ENCODE results near the gene CLMN.

Gene CLMN

DNA sequence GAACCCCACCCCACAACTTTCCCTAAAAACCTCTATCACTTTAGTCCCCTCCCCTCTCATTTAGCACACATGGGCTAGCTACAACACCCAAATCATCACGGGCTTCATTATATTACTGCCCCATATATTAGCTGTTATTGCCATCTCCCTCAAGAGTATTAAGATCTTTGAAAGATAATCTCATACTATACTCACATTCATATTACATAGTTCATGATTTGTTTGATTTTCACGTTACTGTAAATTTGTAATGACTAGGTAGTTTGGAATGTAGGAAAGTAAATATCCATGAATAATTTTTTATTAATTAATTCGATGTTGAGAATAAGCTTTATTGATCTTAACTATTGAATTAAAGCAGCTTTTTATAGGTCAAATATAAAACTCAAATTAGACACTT lies 170.3 kb downstream of the CLMN start:
- no peaks in the 10 kb centered on the region for H3K27me3 ChIP-seq
- peaks cover 9 to 37% (median 21%) of the 10 kb centered on the region in 11 experiments; a peak in 18 of 22 replicates for H3K36me3 ChIP-seq
- no peak for TF ChIP-seq Cebpa-rat (IDR thresholded peaks at IDR 0.05)
- H3K9ac ChIP-seq, result peak overlapping the region in 3 of 11 experiments; percentile 4 to 32 (median 20); a peak in 2 of 22 replicates
- H3K4me1 ChIP-seq, result peaks cover 68 to 95% (median 86%) of the 10 kb centered on the region in 10 experiments
- peaks cover 17 to 35% (median 24%) of the 10 kb centered on the region in 11 experiments for H3K9me3 ChIP-seq (replicated peaks in 1 of 11)
- H3K27ac ChIP-seq, result peak overlapping the region in 3 of 11 experiments; percentile 1 to 28 (median 8); a peak in 2 of 22 replicates
- no peak overlapping the region for H3K4me3 ChIP-seq
- H3K4me2 ChIP-seq, result peak overlapping the region; percentile 79 to 97 (median 87); a peak in 21 of 22 replicates
- H4K20me1 ChIP-seq, result peaks cover 0 to 62% (median 45%) of the 10 kb centered on the region in 11 experiments; a peak in 13 of 22 replicates

DNA sequence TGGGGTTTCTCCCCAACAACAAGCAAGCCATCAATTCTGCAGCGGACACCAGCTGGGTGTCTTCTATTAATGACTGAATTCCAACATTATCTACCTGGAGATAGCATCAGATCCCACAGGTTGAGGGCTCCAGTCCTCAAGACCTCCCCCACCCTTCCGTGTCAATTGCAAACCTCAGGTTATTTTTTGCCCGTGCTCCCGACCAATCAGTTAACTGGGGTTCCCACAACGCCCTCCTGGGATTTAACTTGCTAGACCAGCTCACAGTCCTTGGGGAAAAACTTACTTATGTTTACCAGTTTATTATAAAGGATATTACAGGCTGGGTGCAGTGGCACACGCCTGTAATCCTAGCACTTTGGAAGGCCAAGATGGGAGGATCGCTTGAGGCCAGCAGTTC lies 172.1 kb downstream of the CLMN start:
- Histone ChIP-seq H3K4me3 (peak overlapping the region in 8 of 10 experiments; percentile 6 to 43 (median 26); a peak in 5 of 20 replicates), H3K27ac (peak overlapping the region; percentile 25 to 71 (median 53); a peak in 17 of 22 replicates), H3K9me3 (replicated peaks in 1 of 11) (peaks cover 17 to 35% (median 24%) of the 10 kb centered on the region in 11 experiments), H3K4me1 (peaks cover 73 to 93% (median 90%) of the 10 kb centered on the region in 10 experiments), H3K36me3 (peaks cover 9 to 37% (median 17%) of the 10 kb centered on the region in 11 experiments; a peak in 18 of 22 replicates), H4K20me1 (peaks cover 0 to 54% (median 36%) of the 10 kb centered on the region in 11 experiments; a peak in 13 of 22 replicates), H3K4me2 (peak overlapping the region; percentile 68 to 96 (median 81)), H3K27me3 (no peaks in the 10 kb centered on the region), H3K9ac (peak overlapping the region in 4 of 11 experiments; percentile 1 to 50 (median 22); a peak in 4 of 22 replicates)
- no peak for TF ChIP-seq Cebpa-rat (IDR thresholded peaks at IDR 0.05)

- Histone ChIP-seq H3K4me3 (peak overlapping the region in 9 of 10 experiments; percentile 6 to 41 (median 11); a peak in 9 of 20 replicates), H3K27me3 (no peaks in the 10 kb centered on the region), H3K4me1 (peaks cover 72 to 93% (median 90%) of the 10 kb centered on the region in 10 experiments), H3K36me3 (peaks cover 9 to 37% (median 17%) of the 10 kb centered on the region in 11 experiments; a peak in 18 of 22 replicates), H3K27ac (peak overlapping the region in 10 of 11 experiments; percentile 7 to 71 (median 46); a peak in 17 of 22 replicates), H3K9ac (peak overlapping the region in 2 of 11 experiments; percentile 31 to 57; a peak in 4 of 22 replicates), H3K9me3 (replicated peaks in 1 of 11) (peaks cover 17 to 35% (median 24%) of the 10 kb centered on the region in 11 experiments), H4K20me1 (peaks cover 0 to 42% (median 22%) of the 10 kb centered on the region in 11 experiments; a peak in 12 of 22 replicates), H3K4me2 (peak overlapping the region; percentile 60 to 96 (median 81))
- no peak for TF ChIP-seq Cebpa-rat (IDR thresholded peaks at IDR 0.05)
Observed at GRCh38 chr14:95146079-95146771, 173.5 kb downstream of the CLMN start.

GRCh38 chr14:95144849-95145248 lies 174.9 kb downstream of the CLMN start:
- peak overlapping the region in 1 of 10 experiments; percentile 40; a peak in 1 of 20 replicates for H3K4me3 ChIP-seq
- H4K20me1 ChIP-seq, result peaks cover 0 to 28% (median 11%) of the 10 kb centered on the region in 11 experiments; a peak in 11 of 22 replicates
- peak overlapping the region in 10 of 11 experiments; percentile 66 to 95 (median 80); a peak in 15 of 22 replicates for H3K4me2 ChIP-seq
- H3K4me1 ChIP-seq, result peaks cover 72 to 93% (median 90%) of the 10 kb centered on the region in 10 experiments
- peaks cover 17 to 35% (median 24%) of the 10 kb centered on the region in 11 experiments for H3K9me3 ChIP-seq (replicated peaks in 1 of 11)
- H3K36me3 ChIP-seq, result peaks cover 9 to 31% (median 18%) of the 10 kb centered on the region in 11 experiments; a peak in 18 of 22 replicates
- peak overlapping the region in 5 of 11 experiments; percentile 57 to 71 (median 65); a peak in 5 of 22 replicates for H3K9ac ChIP-seq
- no peaks in the 10 kb centered on the region for H3K27me3 ChIP-seq
- TF ChIP-seq Cebpa-rat (IDR thresholded peaks at IDR 0.05), result no peak
- H3K27ac ChIP-seq, result peak overlapping the region in 10 of 11 experiments; percentile 36 to 92 (median 80); a peak in 19 of 22 replicates

- peaks cover 0 to 24% (median 9%) of the 10 kb centered on the region in 11 experiments; a peak in 10 of 22 replicates for H4K20me1 ChIP-seq
- no peaks in the 10 kb centered on the region for H3K27me3 ChIP-seq
- peaks cover 17 to 35% (median 24%) of the 10 kb centered on the region in 11 experiments for H3K9me3 ChIP-seq (replicated peaks in 1 of 11)
- H3K4me3 ChIP-seq, result peak overlapping the region in 6 of 10 experiments; percentile 12 to 42 (median 30); a peak in 10 of 20 replicates
- H3K4me1 ChIP-seq, result peaks cover 74 to 93% (median 90%) of the 10 kb centered on the region in 10 experiments
- H3K4me2 ChIP-seq, result peak overlapping the region; percentile 60 to 95 (median 80)
- peak overlapping the region; percentile 36 to 92 (median 79); a peak in 21 of 22 replicates for H3K27ac ChIP-seq
- TF ChIP-seq Cebpa-rat (IDR thresholded peaks at IDR 0.05), result no peak
- peak overlapping the region; percentile 34 to 71 (median 57); a peak in 17 of 22 replicates for H3K9ac ChIP-seq
- peaks cover 11 to 38% (median 21%) of the 10 kb centered on the region in 11 experiments; a peak in 18 of 22 replicates for H3K36me3 ChIP-seq
Observed at GRCh38 chr14:95143808-95144620, 175.7 kb downstream of the CLMN start.

GRCh38 chr14:95142208-95142607 lies 177.5 kb downstream of the CLMN start:
- peak overlapping the region; percentile 37 to 95 (median 81); a peak in 20 of 22 replicates for H3K4me2 ChIP-seq
- peak overlapping the region; percentile 75 to 92 (median 81); a peak in 21 of 22 replicates for H3K27ac ChIP-seq
- H4K20me1 ChIP-seq, result peaks cover 0 to 11% (median 2%) of the 10 kb centered on the region in 11 experiments; a peak in 4 of 22 replicates
- peaks cover 12 to 38% (median 26%) of the 10 kb centered on the region in 11 experiments; a peak in 19 of 22 replicates for H3K36me3 ChIP-seq
- peaks cover 59 to 83% (median 74%) of the 10 kb centered on the region in 10 experiments for H3K4me1 ChIP-seq
- TF ChIP-seq Cebpa-rat (IDR thresholded peaks at IDR 0.05), result no peak
- no peaks in the 10 kb centered on the region for H3K27me3 ChIP-seq
- H3K9me3 ChIP-seq (replicated peaks in 1 of 11), result peaks cover 20 to 35% (median 26%) of the 10 kb centered on the region in 11 experiments
- no peak overlapping the region for H3K4me3 ChIP-seq
- H3K9ac ChIP-seq, result peak overlapping the region in 2 of 11 experiments; percentile 3 to 75; a peak in 3 of 22 replicates

GRCh38 chr14:95141684-95142083 lies 178.0 kb downstream of the CLMN start:
- Histone ChIP-seq H3K9ac (peak overlapping the region in 8 of 11 experiments; percentile 34 to 75 (median 66); a peak in 11 of 22 replicates), H4K20me1 (peaks cover 0 to 11% (median 3%) of the 10 kb centered on the region in 11 experiments; a peak in 6 of 22 replicates), H3K4me3 (no peak overlapping the region), H3K4me1 (peaks cover 55 to 80% (median 69%) of the 10 kb centered on the region in 10 experiments), H3K27me3 (no peaks in the 10 kb centered on the region), H3K36me3 (peaks cover 12 to 33% (median 22%) of the 10 kb centered on the region in 11 experiments; a peak in 19 of 22 replicates), H3K27ac (peak overlapping the region; percentile 75 to 92 (median 81); a peak in 21 of 22 replicates), H3K4me2 (peak overlapping the region; percentile 56 to 95 (median 81)), H3K9me3 (replicated peaks in 1 of 11) (peaks cover 16 to 35% (median 24%) of the 10 kb centered on the region in 11 experiments)
- TF ChIP-seq Cebpa-rat (IDR thresholded peaks at IDR 0.05), result no peak
